Right lobe of liver (tissue), 4 donors: ENCODE data around the gene EPHB6.

ENCODE experiments used
- POLR2A ChIP-seq: fragments of 450-650 bp; IDR thresholded peaks from one replicate; pipeline ENCODE4 v1.6.1; 2017; ENCODE audit warnings: antibody characterized with exemption, mild to moderate bottlenecking
- TF ChIP-seq, protein P1 (sequence below), 4 donors: fragments of 200-600 bp in 3 of 4; fragments of 450-650 bp in 1 of 4; IDR thresholded peaks; one replicate each; pipeline versions ENCODE4 v1.5.1 to v1.8.0; 2016 to 2022; ENCODE audit warnings: antibody characterized with exemption in 4 of 4, mild to moderate bottlenecking in 2 of 4
- donor health status: DM: no; HTN: no; CAD: no.
- donor health status: DM: no; HTN: no; CAD: no.
- donor health status: DM: no; HTN: yes; CAD: no.

DNA sequence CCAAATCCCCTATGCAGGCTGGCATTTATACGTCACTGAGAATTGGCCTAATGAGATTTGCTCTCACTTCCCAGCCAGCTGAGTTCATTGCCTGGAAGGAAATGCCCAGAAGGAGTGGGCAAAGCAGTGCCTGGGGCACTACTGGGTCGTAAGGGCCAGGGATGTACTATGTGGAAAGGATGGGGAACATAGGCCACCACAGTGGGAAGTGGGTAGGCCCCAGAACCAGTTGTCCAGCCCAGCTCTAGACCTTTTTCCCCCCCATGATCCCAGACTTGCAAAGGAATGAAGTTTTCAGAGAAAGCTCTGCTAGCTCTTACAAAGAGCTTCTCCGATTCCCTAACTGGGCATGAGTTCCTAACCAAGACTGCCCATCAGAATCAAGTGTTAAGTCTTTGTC is 64.8 kb downstream of the EPHB6 start:
- TF ChIP-seq, protein P1, sequence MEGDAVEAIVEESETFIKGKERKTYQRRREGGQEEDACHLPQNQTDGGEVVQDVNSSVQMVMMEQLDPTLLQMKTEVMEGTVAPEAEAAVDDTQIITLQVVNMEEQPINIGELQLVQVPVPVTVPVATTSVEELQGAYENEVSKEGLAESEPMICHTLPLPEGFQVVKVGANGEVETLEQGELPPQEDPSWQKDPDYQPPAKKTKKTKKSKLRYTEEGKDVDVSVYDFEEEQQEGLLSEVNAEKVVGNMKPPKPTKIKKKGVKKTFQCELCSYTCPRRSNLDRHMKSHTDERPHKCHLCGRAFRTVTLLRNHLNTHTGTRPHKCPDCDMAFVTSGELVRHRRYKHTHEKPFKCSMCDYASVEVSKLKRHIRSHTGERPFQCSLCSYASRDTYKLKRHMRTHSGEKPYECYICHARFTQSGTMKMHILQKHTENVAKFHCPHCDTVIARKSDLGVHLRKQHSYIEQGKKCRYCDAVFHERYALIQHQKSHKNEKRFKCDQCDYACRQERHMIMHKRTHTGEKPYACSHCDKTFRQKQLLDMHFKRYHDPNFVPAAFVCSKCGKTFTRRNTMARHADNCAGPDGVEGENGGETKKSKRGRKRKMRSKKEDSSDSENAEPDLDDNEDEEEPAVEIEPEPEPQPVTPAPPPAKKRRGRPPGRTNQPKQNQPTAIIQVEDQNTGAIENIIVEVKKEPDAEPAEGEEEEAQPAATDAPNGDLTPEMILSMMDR (IDR thresholded peaks at IDR 0.05): no peak
- TF ChIP-seq POLR2A: no peak
